Vagina (tissue), 2 donors: ENCODE measurements around the gene CYP46A1.

Experiments used
- POLR2A ChIP-seq, 2 donors: fragments of 450-650 bp; IDR thresholded peaks; one replicate each; pipeline ENCODE4 v1.6.1; 2017; ENCODE audit warnings: antibody characterized with exemption in 2 of 2, mild to moderate bottlenecking in 2 of 2, moderate library complexity in 2 of 2
- POLR2AphosphoS5 ChIP-seq, 2 donors: sonication (generic); formaldehyde crosslinking; IDR thresholded peaks; one replicate each; pipeline ENCODE4 v1.9.0; 2017; ENCODE audit warnings: antibody characterized with exemption in 2 of 2, mild to moderate bottlenecking in 2 of 2, low read depth in 1 of 2; ENCODE audit not compliant: insufficient read depth in 1 of 2
- TF ChIP-seq, protein P1 (sequence below), 3 experiments: fragments of 450-650 bp in 2 of 3; fragments of 200-600 bp in 1 of 3; sonication (generic) in 1 of 3; IDR thresholded peaks; one replicate each; pipeline ENCODE4 v1.5.1; 2017 to 2019; ENCODE audit warnings: antibody characterized with exemption in 3 of 3, mild to moderate bottlenecking in 2 of 3, moderate library complexity in 2 of 3

DNA sequence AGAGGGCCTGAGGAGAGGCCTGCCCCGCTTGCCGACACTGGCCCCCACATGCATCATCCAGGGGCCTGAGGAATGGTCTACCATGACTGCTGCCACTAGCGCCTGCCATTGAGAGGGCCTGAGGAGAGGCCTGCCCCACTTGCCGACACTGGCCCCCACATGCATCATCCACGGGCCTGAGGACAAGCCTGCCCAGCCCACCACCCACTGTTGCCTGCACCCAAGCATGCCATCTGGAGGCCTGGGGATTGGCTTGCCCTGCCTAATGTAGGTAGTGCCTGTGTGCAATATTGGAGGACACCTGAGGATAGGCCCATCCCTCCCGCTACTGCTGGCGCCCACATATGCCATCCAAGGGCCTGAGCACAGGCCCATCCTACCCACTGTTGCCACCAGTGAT is 24.4 kb downstream of the CYP46A1 start:
- TF ChIP-seq, protein P1, sequence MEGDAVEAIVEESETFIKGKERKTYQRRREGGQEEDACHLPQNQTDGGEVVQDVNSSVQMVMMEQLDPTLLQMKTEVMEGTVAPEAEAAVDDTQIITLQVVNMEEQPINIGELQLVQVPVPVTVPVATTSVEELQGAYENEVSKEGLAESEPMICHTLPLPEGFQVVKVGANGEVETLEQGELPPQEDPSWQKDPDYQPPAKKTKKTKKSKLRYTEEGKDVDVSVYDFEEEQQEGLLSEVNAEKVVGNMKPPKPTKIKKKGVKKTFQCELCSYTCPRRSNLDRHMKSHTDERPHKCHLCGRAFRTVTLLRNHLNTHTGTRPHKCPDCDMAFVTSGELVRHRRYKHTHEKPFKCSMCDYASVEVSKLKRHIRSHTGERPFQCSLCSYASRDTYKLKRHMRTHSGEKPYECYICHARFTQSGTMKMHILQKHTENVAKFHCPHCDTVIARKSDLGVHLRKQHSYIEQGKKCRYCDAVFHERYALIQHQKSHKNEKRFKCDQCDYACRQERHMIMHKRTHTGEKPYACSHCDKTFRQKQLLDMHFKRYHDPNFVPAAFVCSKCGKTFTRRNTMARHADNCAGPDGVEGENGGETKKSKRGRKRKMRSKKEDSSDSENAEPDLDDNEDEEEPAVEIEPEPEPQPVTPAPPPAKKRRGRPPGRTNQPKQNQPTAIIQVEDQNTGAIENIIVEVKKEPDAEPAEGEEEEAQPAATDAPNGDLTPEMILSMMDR (IDR thresholded peaks at IDR 0.05): no peak
- TF ChIP-seq POLR2AphosphoS5 (IDR thresholded peaks at IDR 0.05; ENCODE audit: insufficient read depth in 1 of 2, low read depth in 1 of 2) (no peak), POLR2A (IDR thresholded peaks at IDR 0.05) (no peak)
